22Rv1 (cell line): ENCODE data around the gene QTRT2.

ENCODE experiments used
- H3K27ac ChIP-seq: fragments of 450-650 bp; 2 replicates; pipeline ENCODE4 v1.5.1; 2017
- CTCF ChIP-seq: fragments of 450-650 bp; IDR thresholded peaks from 2 replicates; pipeline ENCODE4 v1.5.1; 2017; ENCODE audit warnings: mild to moderate bottlenecking
- ZFX ChIP-seq: fragments of 450-650 bp; IDR thresholded peaks from 2 replicates; pipeline ENCODE4 v1.6.1; 2017; ENCODE audit warnings: antibody characterized with exemption, borderline replicate concordance

QTRT2 gene

GRCh38 chr3:114078126-114078525 lies 21.6 kb downstream of the QTRT2 start:
- H3K27ac ChIP-seq, result no peak overlapping the region
- no peak for TF ChIP-seq ZFX
- TF ChIP-seq CTCF, result no peak

- no peak overlapping the region for H3K27ac ChIP-seq
Observed at GRCh38 chr3:114079761-114080160, 23.2 kb downstream of the QTRT2 start.

GRCh38 chr3:114080201-114080600 lies 23.7 kb downstream of the QTRT2 start:
- no peak overlapping the region for H3K27ac ChIP-seq
- no peak for TF ChIP-seq CTCF
- TF ChIP-seq ZFX, result no peak

More at GRCh38 chr3:114079761-114080160, 23.2 kb downstream of the QTRT2 start:
- TF ChIP-seq CTCF (no peak), ZFX (no peak)

GRCh38 chr3:114081037-114081436 lies 24.5 kb downstream of the QTRT2 start:
- no peak for TF ChIP-seq CTCF
- TF ChIP-seq ZFX, result no peak
- H3K27ac ChIP-seq, result no peak overlapping the region

- no peak for TF ChIP-seq ZFX
- TF ChIP-seq CTCF, result no peak
- H3K27ac ChIP-seq, result no peak overlapping the region
Observed at GRCh38 chr3:114083112-114083511, 26.6 kb downstream of the QTRT2 start.

GRCh38 chr3:114086356-114086755 lies 29.8 kb downstream of the QTRT2 start:
- H3K27ac ChIP-seq, result no peak overlapping the region
- no peak for TF ChIP-seq CTCF
- TF ChIP-seq ZFX, result no peak

- TF ChIP-seq CTCF (no peak), ZFX (no peak)
- no peak overlapping the region for H3K27ac ChIP-seq
Observed at GRCh38 chr3:114089675-114090074, 33.1 kb downstream of the QTRT2 start.
